Measurements from ENCODE around the gene NR3C1.

The NR3C1 gene

DNA sequence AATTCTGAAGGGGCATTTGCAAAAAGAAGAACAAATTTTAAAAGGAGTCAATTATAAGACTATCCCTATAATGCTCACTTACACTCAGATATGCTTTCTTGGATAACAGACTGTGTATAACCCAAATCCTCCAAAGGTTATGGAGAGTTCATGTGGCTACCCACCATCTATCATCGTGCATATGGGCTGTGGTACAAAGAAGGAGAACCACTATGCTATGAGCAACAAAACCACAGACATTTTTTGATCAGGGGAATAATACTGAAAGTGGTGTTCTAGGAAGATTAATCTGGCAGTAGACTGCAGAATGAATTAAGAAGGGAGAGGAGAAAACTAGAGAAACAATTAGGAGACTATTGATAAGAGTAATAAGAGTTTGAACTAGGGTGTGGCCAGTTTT is 16.8 kb downstream of the NR3C1 start:
- TF ChIP-seq ZNF8 (CRISPR knock-in tag; IDR thresholded peaks at IDR 0.05) (no peak), ZNF565 (CRISPR knock-in tag; conservative IDR thresholded peaks at IDR 0.05; ENCODE audit: low read depth) (no peak), ZNF70 (CRISPR knock-in tag; IDR thresholded peaks at IDR 0.05) (no peak), ARNTL (CRISPR knock-in tag; IDR thresholded peaks at IDR 0.05; ENCODE audit: borderline replicate concordance, low read depth) (no peak), TCF4 (CRISPR knock-in tag; IDR thresholded peaks at IDR 0.05; ENCODE audit: borderline replicate concordance) (no peak), SNAI2 (CRISPR knock-in tag; IDR thresholded peaks at IDR 0.05) (no peak), ZFP3 (CRISPR knock-in tag; IDR thresholded peaks at IDR 0.05) (no peak), ZC3H10 (CRISPR knock-in tag; IDR thresholded peaks at IDR 0.05) (no peak)
- TF ChIP-seq, protein P1, sequence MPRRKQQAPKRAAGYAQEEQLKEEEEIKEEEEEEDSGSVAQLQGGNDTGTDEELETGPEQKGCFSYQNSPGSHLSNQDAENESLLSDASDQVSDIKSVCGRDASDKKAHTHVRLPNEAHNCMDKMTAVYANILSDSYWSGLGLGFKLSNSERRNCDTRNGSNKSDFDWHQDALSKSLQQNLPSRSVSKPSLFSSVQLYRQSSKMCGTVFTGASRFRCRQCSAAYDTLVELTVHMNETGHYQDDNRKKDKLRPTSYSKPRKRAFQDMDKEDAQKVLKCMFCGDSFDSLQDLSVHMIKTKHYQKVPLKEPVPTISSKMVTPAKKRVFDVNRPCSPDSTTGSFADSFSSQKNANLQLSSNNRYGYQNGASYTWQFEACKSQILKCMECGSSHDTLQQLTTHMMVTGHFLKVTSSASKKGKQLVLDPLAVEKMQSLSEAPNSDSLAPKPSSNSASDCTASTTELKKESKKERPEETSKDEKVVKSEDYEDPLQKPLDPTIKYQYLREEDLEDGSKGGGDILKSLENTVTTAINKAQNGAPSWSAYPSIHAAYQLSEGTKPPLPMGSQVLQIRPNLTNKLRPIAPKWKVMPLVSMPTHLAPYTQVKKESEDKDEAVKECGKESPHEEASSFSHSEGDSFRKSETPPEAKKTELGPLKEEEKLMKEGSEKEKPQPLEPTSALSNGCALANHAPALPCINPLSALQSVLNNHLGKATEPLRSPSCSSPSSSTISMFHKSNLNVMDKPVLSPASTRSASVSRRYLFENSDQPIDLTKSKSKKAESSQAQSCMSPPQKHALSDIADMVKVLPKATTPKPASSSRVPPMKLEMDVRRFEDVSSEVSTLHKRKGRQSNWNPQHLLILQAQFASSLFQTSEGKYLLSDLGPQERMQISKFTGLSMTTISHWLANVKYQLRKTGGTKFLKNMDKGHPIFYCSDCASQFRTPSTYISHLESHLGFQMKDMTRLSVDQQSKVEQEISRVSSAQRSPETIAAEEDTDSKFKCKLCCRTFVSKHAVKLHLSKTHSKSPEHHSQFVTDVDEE (CRISPR knock-in tag; IDR thresholded peaks at IDR 0.05) = no peak
- ATAC-seq = no peak

DNA sequence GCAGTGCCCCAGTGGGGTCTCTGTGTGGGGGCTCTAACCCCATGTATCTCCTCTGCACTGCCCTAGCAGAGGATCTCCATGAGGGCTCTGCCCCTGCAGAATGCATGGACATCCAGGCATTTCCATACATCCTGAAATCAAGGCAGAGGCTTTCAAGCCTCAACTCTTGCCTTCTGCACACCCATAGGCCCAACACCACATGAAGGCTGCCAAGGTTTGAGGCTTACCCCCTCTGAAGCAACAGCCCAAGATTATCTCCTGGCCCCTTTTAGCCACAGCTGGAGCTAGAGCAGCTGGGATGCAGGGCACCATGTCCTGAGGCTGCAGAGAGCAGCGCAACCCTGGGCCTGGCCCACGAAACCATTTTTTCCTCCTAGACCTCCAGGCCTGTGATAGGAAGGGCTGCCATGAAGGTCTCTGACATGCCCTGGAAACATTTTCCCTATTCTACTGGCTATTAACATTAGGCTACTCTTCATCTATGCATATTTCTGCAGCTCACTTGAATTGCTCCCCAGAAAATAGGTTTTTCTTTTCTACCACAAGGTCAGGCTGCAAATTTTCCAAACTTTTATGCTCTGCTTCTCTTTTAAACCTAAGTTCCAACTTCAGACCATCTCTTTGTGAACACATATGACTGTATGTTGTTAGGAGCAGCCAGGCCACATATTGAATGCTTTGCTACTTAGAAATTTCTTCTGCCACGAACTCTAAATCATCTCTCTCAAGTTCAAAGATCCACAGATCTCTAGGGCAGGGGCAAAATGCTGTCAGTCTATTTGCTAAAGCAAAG is 18.4 kb downstream of the NR3C1 start:
- no peak for ATAC-seq
- TF ChIP-seq ZC3H10 (CRISPR knock-in tag; IDR thresholded peaks at IDR 0.05) (no peak), SNAI2 (CRISPR knock-in tag; IDR thresholded peaks at IDR 0.05) (no peak), ISL1 (CRISPR knock-in tag; IDR thresholded peaks at IDR 0.05) (no peak)
- TF ChIP-seq, protein P2, sequence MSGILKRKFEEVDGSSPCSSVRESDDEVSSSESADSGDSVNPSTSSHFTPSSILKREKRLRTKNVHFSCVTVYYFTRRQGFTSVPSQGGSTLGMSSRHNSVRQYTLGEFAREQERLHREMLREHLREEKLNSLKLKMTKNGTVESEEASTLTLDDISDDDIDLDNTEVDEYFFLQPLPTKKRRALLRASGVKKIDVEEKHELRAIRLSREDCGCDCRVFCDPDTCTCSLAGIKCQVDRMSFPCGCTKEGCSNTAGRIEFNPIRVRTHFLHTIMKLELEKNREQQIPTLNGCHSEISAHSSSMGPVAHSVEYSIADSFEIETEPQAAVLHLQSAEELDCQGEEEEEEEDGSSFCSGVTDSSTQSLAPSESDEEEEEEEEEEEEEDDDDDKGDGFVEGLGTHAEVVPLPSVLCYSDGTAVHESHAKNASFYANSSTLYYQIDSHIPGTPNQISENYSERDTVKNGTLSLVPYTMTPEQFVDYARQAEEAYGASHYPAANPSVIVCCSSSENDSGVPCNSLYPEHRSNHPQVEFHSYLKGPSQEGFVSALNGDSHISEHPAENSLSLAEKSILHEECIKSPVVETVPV (CRISPR knock-in tag; IDR thresholded peaks at IDR 0.05) = no peak

DNA sequence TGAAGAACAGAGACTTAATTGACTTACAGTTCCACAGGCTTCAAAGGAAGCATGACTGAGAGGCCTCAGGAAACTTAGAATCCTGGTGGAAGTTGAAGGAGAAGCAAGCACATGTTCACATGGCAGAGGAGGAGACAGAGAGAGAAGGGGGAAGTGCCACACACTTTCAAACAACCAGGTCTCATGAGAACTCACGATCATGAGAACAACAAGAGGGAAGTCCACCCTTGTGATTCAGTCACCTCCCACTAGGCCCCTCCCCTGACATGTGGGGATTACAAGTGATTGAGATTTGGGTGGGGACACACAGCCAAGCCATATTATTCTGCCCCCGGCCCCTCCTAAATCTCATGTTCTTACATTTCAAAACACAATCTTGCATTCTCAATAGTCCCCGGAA is 19.5 kb downstream of the NR3C1 start:
- ATAC-seq = no peak

More for the DNA sequence above, 19.5 kb downstream of the NR3C1 start:
- TF ChIP-seq ZNF565 (CRISPR knock-in tag; conservative IDR thresholded peaks at IDR 0.05; ENCODE audit: low read depth) (no peak), ESRRG (CRISPR knock-in tag; IDR thresholded peaks at IDR 0.05) (no peak), ZFP30 (CRISPR knock-in tag; IDR thresholded peaks at IDR 0.05) (no peak), SNAI2 (CRISPR knock-in tag; IDR thresholded peaks at IDR 0.05) (no peak), ZFP3 (CRISPR knock-in tag; IDR thresholded peaks at IDR 0.05) (no peak), ARNTL (CRISPR knock-in tag; IDR thresholded peaks at IDR 0.05; ENCODE audit: borderline replicate concordance, low read depth) (no peak), TOX (CRISPR knock-in tag; IDR thresholded peaks at IDR 0.05; ENCODE audit: borderline replicate concordance) (no peak), RARB (CRISPR knock-in tag; IDR thresholded peaks at IDR 0.05) (no peak), CSDC2 (CRISPR knock-in tag; IDR thresholded peaks at IDR 0.05) (no peak), OSR1 (CRISPR knock-in tag; IDR thresholded peaks at IDR 0.05) (no peak), ZNF8 (CRISPR knock-in tag; IDR thresholded peaks at IDR 0.05) (no peak)
- TF ChIP-seq, protein P3, sequence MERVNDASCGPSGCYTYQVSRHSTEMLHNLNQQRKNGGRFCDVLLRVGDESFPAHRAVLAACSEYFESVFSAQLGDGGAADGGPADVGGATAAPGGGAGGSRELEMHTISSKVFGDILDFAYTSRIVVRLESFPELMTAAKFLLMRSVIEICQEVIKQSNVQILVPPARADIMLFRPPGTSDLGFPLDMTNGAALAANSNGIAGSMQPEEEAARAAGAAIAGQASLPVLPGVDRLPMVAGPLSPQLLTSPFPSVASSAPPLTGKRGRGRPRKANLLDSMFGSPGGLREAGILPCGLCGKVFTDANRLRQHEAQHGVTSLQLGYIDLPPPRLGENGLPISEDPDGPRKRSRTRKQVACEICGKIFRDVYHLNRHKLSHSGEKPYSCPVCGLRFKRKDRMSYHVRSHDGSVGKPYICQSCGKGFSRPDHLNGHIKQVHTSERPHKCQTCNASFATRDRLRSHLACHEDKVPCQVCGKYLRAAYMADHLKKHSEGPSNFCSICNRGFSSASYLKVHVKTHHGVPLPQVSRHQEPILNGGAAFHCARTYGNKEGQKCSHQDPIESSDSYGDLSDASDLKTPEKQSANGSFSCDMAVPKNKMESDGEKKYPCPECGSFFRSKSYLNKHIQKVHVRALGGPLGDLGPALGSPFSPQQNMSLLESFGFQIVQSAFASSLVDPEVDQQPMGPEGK (CRISPR knock-in tag; IDR thresholded peaks at IDR 0.05; ENCODE audit: borderline replicate concordance) = no peak
- TF ChIP-seq, protein P2 (CRISPR knock-in tag; IDR thresholded peaks at IDR 0.05) = no peak
- TF ChIP-seq, protein P4, sequence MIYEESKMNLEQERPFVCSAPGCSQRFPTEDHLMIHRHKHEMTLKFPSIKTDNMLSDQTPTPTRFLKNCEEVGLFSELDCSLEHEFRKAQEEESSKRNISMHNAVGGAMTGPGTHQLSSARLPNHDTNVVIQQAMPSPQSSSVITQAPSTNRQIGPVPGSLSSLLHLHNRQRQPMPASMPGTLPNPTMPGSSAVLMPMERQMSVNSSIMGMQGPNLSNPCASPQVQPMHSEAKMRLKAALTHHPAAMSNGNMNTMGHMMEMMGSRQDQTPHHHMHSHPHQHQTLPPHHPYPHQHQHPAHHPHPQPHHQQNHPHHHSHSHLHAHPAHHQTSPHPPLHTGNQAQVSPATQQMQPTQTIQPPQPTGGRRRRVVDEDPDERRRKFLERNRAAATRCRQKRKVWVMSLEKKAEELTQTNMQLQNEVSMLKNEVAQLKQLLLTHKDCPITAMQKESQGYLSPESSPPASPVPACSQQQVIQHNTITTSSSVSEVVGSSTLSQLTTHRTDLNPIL (CRISPR knock-in tag; IDR thresholded peaks at IDR 0.05; ENCODE audit: low read depth) = no peak
- TF ChIP-seq, protein P5, sequence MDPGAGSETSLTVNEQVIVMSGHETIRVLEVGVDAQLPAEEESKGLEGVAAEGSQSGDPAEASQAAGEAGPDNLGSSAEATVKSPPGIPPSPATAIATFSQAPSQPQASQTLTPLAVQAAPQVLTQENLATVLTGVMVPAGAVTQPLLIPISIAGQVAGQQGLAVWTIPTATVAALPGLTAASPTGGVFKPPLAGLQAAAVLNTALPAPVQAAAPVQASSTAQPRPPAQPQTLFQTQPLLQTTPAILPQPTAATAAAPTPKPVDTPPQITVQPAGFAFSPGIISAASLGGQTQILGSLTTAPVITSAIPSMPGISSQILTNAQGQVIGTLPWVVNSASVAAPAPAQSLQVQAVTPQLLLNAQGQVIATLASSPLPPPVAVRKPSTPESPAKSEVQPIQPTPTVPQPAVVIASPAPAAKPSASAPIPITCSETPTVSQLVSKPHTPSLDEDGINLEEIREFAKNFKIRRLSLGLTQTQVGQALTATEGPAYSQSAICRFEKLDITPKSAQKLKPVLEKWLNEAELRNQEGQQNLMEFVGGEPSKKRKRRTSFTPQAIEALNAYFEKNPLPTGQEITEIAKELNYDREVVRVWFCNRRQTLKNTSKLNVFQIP (CRISPR knock-in tag; IDR thresholded peaks at IDR 0.05; ENCODE audit: borderline replicate concordance, low read depth) = no peak

Measured in SK-N-SH treated with all-trans-retinoic acid at 6 μM for 48 hours (cell line).